KMS-11 (cell line): ENCODE results near the gene NAALADL1.

Experiments
- H2AFZ ChIP-seq: fragments of 200-600 bp; sonication (generic); 2 replicates; pipeline ENCODE4 v1.6.1; 2016; ENCODE audit warnings: antibody characterized with exemption, mixed run types, low read depth
- H3K27ac ChIP-seq: fragments of 200-600 bp; sonication (generic); 2 replicates; pipeline ENCODE4 v1.6.1; 2016; ENCODE audit warnings: mild to moderate bottlenecking, mixed run types
- H3K27me3 ChIP-seq: fragments of 200-600 bp; sonication (generic); 2 replicates; pipeline ENCODE4 v1.6.1; 2017; ENCODE audit warnings: mild to moderate bottlenecking, low read depth, mixed run types, moderate library complexity; ENCODE audit not compliant: insufficient read depth
- H3K36me3 ChIP-seq: fragments of 200-600 bp; sonication (generic); 2 replicates; pipeline ENCODE4 v1.6.1; 2017; ENCODE audit warnings: mild to moderate bottlenecking, mixed run types; ENCODE audit not compliant: insufficient read depth
- H3K4me1 ChIP-seq: fragments of 200-600 bp; sonication (generic); 2 replicates; pipeline ENCODE4 v1.6.1; 2016; ENCODE audit warnings: mild to moderate bottlenecking, low read depth, mixed run types; ENCODE audit not compliant: poor library complexity, severe bottlenecking
- H3K4me2 ChIP-seq: fragments of 200-600 bp; sonication (generic); 2 replicates; pipeline ENCODE4 v1.7.0; 2016; ENCODE audit warnings: mild to moderate bottlenecking, mixed run types
- H3K4me3 ChIP-seq: fragments of 200-600 bp; sonication (generic); IDR thresholded peaks from 2 replicates; pipeline ENCODE4 v1.6.1; 2017; ENCODE audit warnings: low read depth, low read length, mixed read lengths; ENCODE audit not compliant: insufficient read depth
- H3K79me2 ChIP-seq: fragments of 200-600 bp; sonication (generic); 2 replicates; pipeline ENCODE4 v1.6.1; 2016; ENCODE audit warnings: low read depth, mixed run types; ENCODE audit not compliant: insufficient read depth
- H3K9ac ChIP-seq: fragments of 200-600 bp; sonication (generic); 2 replicates; pipeline ENCODE4 v1.6.1; 2016; ENCODE audit warnings: mild to moderate bottlenecking, mixed run types
- H4K20me1 ChIP-seq: fragments of 200-600 bp; sonication (generic); 2 replicates; pipeline ENCODE4 v1.6.1; 2016; ENCODE audit warnings: mild to moderate bottlenecking, mixed run types; ENCODE audit not compliant: insufficient read depth
- CTCF ChIP-seq: fragments of 200-600 bp; sonication (generic); conservative IDR thresholded peaks from 2 replicates; pipeline ENCODE4 v1.6.1; 2017; ENCODE audit warnings: low read depth, mild to moderate bottlenecking, antibody characterized with exemption, low read length, moderate library complexity, mixed read lengths

The NAALADL1 gene

GRCh38 chr11:65078151-65078550, 19.8 kb upstream of the NAALADL1 start:
- TF ChIP-seq CTCF, result peak; percentile 68
- Histone ChIP-seq H3K4me2 (peak overlapping the region; percentile 47), H3K27ac (peak overlapping the region; percentile 60), H3K9ac (no peak overlapping the region; the same call in 1 of the 2 replicates), H2AFZ (no peak overlapping the region), H3K4me1 (peaks cover 63% of the 10 kb centered on the region), H3K79me2 (peaks cover 70% of the 10 kb centered on the region), H4K20me1 (no peaks in the 10 kb centered on the region), H3K27me3 (no peaks in the 10 kb centered on the region), H3K4me3 (no peak overlapping the region), H3K36me3 (0 out of 2 replicates have a peak, but pooled peaks cover 3% of the 10 kb centered on the region)

GRCh38 chr11:65077451-65077850, 19.1 kb upstream of the NAALADL1 start:
- TF ChIP-seq CTCF, result no peak
- Histone ChIP-seq H3K79me2 (peaks cover 63% of the 10 kb centered on the region), H2AFZ (no peak overlapping the region), H3K36me3 (0 out of 2 replicates have a peak, but pooled peaks cover 3% of the 10 kb centered on the region), H3K9ac (no peak overlapping the region), H3K4me3 (no peak overlapping the region), H3K27me3 (no peaks in the 10 kb centered on the region), H3K4me1 (peaks cover 60% of the 10 kb centered on the region), H3K4me2 (peak overlapping the region; percentile 47; the same call in 1 of the 2 replicates), H4K20me1 (no peaks in the 10 kb centered on the region), H3K27ac (peak overlapping the region; percentile 60; the same call in 1 of the 2 replicates)

GRCh38 chr11:65072631-65072966, 14.2 kb upstream of the NAALADL1 start:
- H3K79me2 ChIP-seq, result peaks cover 15% of the 10 kb centered on the region; the same call in 1 of the 2 replicates
- H3K4me2 ChIP-seq, result no peak overlapping the region; the same call in 1 of the 2 replicates
- no peak overlapping the region for H3K9ac ChIP-seq
- TF ChIP-seq CTCF, result no peak
- H3K27me3 ChIP-seq, result no peaks in the 10 kb centered on the region
- no peaks in the 10 kb centered on the region for H4K20me1 ChIP-seq
- H3K36me3 ChIP-seq, result no peaks in the 10 kb centered on the region
- H2AFZ ChIP-seq, result no peak overlapping the region
- H3K27ac ChIP-seq, result peak overlapping the region; percentile 18; the same call in 1 of the 2 replicates
- peaks cover 25% of the 10 kb centered on the region for H3K4me1 ChIP-seq
- H3K4me3 ChIP-seq, result no peak overlapping the region

DNA sequence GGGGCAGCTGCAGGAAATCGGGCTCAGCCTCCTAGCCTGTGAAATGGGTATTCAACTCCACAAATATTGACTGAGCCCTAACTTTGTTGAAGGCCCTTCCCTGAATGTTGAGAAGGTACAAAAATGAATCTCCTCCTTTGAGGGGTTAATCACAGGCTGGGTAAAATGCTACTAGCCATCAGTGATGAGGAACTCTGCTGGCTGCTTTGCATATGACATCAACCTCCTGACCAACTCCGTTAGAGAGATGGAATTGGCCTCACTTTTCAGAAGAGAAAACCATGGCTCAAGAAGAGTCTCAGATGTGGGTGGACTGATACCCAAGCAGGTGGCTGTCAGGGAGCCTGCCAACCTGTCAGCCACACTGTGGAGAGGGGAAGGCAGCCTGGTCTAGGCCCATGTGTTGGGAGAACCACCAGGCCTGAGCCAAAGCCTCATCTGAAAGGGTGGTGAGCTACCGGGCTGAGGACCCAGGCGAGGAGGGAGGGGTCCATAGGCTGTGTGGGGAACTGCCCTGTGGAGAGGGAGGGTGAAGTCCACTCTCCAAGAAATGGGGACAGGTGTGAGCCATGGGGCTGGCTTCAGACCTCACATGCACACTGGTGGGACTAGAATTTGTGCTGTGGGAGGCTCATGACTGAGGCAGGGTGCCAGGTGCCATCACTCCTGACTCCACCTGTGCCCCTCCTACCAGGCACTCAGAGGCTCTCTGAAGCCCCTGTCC, 13.7 kb upstream of the NAALADL1 start:
- Histone ChIP-seq H3K4me2 (peak overlapping the region; percentile 29; the same call in 1 of the 2 replicates), H3K79me2 (peaks cover 10% of the 10 kb centered on the region; the same call in 1 of the 2 replicates), H3K4me1 (peaks cover 20% of the 10 kb centered on the region), H3K27me3 (no peaks in the 10 kb centered on the region), H3K9ac (no peak overlapping the region), H3K36me3 (no peaks in the 10 kb centered on the region), H3K27ac (peak overlapping the region; percentile 18), H4K20me1 (no peaks in the 10 kb centered on the region), H3K4me3 (no peak overlapping the region), H2AFZ (no peak overlapping the region)
- no peak for TF ChIP-seq CTCF
